Measurements from ENCODE around the gene TNPO2. TPM values are rescaled to one million over a fixed set of nuclear protein-coding genes. Genes with fewer than 3 reads are reported as not detected.

The TNPO2 gene
- polyA plus RNA-seq, 3 donors, result 0.28 to 45.2 (median 0.52) TPM

DNA sequence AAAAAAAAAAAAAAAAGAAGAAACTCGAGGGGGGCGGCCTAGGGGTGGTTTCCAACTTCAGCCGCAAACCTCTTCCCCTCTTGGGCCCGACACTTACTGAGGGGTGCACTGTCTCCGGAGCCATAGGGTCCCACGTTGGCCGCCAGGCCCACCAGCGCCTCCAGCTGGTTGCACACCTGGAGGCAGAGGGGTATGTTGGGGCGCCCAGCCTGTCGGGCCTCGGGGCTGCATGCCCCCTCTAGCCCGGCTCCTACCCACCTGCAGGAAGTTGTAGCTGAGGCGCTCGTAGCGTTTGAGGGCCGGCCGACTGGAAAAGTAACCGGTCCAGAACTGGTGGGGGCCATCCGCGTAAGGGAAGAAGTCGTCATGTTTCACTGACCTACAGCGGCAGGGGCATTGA is 65.8 kb downstream of the TNPO2 start:
- no peaks in the 10 kb centered on the region for H3K4me1 Mint-ChIP-seq
- no peak for DNase-seq
- Histone ChIP-seq H3K4me1 (ENCODE audit: control insufficient read depth in 1 of 2, insufficient read depth in 2 of 2, low read length in 2 of 2) (no peaks in the 10 kb centered on the region), H3K4me2 (replicated peaks; ENCODE audit: extremely low read depth, low read length, poor library complexity, severe bottlenecking) (no peak overlapping the region), H4K20me1 (ENCODE audit: insufficient read depth, low read length) (peaks cover 83% of the 10 kb centered on the region), H3K9ac (ENCODE audit: insufficient read depth, low read length, poor library complexity, severe bottlenecking) (no peak overlapping the region), H2AFZ (ENCODE audit: insufficient read depth, low read depth, low read length, poor library complexity, severe bottlenecking) (no peak overlapping the region), H3K36me3 (replicated peaks in 1 of 2; ENCODE audit: control insufficient read depth in 1 of 2, insufficient read depth in 2 of 2, low read length in 2 of 2) (peaks cover 86 to 96% of the 10 kb centered on the region in 2 donors), H3K9me3 (replicated peaks in 1 of 2; ENCODE audit: control insufficient read depth in 1 of 2, insufficient read depth in 1 of 2, low read length in 2 of 2) (no peaks in the 10 kb centered on the region), H3K4me3 (replicated peaks in 1 of 3; ENCODE audit: low read depth in 2 of 3, low read length in 3 of 3) (no peak overlapping the region), H3K79me2 (ENCODE audit: insufficient read depth, low read length) (peaks cover 4% of the 10 kb centered on the region), H3K27ac (ENCODE audit: low read depth in 1 of 2, low read length in 2 of 2) (no peak overlapping the region), H3K27me3 (ENCODE audit: control insufficient read depth in 2 of 2, insufficient read depth in 2 of 2, low read length in 2 of 2) (no peaks in the 10 kb centered on the region)
- no peak overlapping the region for H3K4me3 Mint-ChIP-seq
- TF ChIP-seq, protein P1, sequence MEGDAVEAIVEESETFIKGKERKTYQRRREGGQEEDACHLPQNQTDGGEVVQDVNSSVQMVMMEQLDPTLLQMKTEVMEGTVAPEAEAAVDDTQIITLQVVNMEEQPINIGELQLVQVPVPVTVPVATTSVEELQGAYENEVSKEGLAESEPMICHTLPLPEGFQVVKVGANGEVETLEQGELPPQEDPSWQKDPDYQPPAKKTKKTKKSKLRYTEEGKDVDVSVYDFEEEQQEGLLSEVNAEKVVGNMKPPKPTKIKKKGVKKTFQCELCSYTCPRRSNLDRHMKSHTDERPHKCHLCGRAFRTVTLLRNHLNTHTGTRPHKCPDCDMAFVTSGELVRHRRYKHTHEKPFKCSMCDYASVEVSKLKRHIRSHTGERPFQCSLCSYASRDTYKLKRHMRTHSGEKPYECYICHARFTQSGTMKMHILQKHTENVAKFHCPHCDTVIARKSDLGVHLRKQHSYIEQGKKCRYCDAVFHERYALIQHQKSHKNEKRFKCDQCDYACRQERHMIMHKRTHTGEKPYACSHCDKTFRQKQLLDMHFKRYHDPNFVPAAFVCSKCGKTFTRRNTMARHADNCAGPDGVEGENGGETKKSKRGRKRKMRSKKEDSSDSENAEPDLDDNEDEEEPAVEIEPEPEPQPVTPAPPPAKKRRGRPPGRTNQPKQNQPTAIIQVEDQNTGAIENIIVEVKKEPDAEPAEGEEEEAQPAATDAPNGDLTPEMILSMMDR (IDR thresholded peaks at IDR 0.05), result no peak
- peaks cover 0 to 9% (median 0%) of the 10 kb centered on the region in 7 donors for H3K9me3 Mint-ChIP-seq
- WGBS (ENCODE audit: insufficient coverage), result 97% methylated on average over 6 of the region's 22 CpGs
- H3K27ac Mint-ChIP-seq, result no peak overlapping the region
- intact Hi-C loops (cut with micrococcal nuclease), result no loop called here
- peaks cover 70 to 95% of the 10 kb centered on the region in 2 donors for H3K36me3 Mint-ChIP-seq
- peaks cover 0 to 1% (median 1%) of the 10 kb centered on the region in 3 donors for H3K27me3 Mint-ChIP-seq (ENCODE audit: low read depth in 3 of 3)

DNA sequence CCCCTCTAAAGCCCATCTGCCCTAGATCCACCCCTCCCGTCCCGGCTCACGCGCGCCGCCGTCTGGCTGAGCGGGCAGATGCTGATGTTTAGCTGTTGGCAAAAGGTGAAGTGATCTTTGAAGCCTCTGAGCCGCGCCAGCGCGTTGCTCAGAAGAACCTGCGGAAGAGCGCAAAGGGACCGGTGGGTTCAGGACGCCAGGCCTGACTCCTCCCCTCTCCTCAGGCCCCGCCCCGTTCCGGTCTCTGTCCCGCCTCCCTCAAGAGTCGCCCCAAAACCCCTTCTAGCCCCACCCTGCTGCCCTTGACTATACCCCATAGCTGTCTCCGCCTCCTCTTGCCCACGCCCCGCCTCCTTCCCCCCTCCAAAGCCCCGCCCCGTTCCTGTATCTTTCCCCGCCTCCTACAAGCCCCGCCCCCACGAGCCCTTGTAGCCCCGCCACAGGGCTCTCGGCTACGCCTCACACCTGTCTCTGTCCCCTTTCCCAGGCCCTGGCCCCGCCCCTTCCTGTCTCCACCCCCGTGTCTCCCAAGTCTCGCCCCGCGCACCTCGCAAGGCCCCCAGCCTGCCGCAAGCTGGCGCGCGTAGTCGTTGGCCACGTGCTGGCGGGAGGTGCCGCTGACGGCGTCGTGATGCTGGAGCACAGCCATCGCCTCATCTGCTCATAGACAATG is 66.7 kb downstream of the TNPO2 start:
- Histone ChIP-seq H4K20me1 (ENCODE audit: insufficient read depth, low read length) (peaks cover 90% of the 10 kb centered on the region), H3K9ac (ENCODE audit: insufficient read depth, low read length, poor library complexity, severe bottlenecking) (no peak overlapping the region)

More for the DNA sequence above, 66.7 kb downstream of the TNPO2 start:
- Mint-ChIP-seq H3K9me3 (peaks cover 0 to 9% (median 0%) of the 10 kb centered on the region in 7 donors), H3K27ac (peak overlapping the region in 2 of 7 donors; percentile 63 to 85), H3K27me3 (ENCODE audit: low read depth in 3 of 3) (peaks cover 0 to 1% (median 0%) of the 10 kb centered on the region in 3 donors), H3K36me3 (peaks cover 73 to 97% of the 10 kb centered on the region in 2 donors), H3K4me3 (no peak overlapping the region), H3K4me1 (no peaks in the 10 kb centered on the region)
- DNase-seq, result no peak
- Histone ChIP-seq H2AFZ (ENCODE audit: insufficient read depth, low read depth, low read length, poor library complexity, severe bottlenecking) (no peak overlapping the region), H3K4me3 (replicated peaks in 1 of 3; ENCODE audit: low read depth in 2 of 3, low read length in 3 of 3) (no peak overlapping the region), H3K27me3 (ENCODE audit: control insufficient read depth in 2 of 2, insufficient read depth in 2 of 2, low read length in 2 of 2) (no peaks in the 10 kb centered on the region), H3K9me3 (replicated peaks in 1 of 2; ENCODE audit: control insufficient read depth in 1 of 2, insufficient read depth in 1 of 2, low read length in 2 of 2) (no peaks in the 10 kb centered on the region), H3K36me3 (replicated peaks in 1 of 2; ENCODE audit: control insufficient read depth in 1 of 2, insufficient read depth in 2 of 2, low read length in 2 of 2) (peaks cover 85 to 97% of the 10 kb centered on the region in 2 donors), H3K4me2 (replicated peaks; ENCODE audit: extremely low read depth, low read length, poor library complexity, severe bottlenecking) (no peak overlapping the region), H3K27ac (ENCODE audit: low read depth in 1 of 2, low read length in 2 of 2) (no peak overlapping the region), H3K79me2 (ENCODE audit: insufficient read depth, low read length) (peaks cover 4% of the 10 kb centered on the region), H3K4me1 (ENCODE audit: control insufficient read depth in 1 of 2, insufficient read depth in 2 of 2, low read length in 2 of 2) (no peaks in the 10 kb centered on the region)
- TF ChIP-seq, protein P1 (IDR thresholded peaks at IDR 0.05), result no peak
- 97% methylated on average over 33 of the region's 50 CpGs for WGBS (ENCODE audit: insufficient coverage)
- intact Hi-C loops (cut with micrococcal nuclease), result no loop called here
